ENCODE results near the gene DAZL.

DNA sequence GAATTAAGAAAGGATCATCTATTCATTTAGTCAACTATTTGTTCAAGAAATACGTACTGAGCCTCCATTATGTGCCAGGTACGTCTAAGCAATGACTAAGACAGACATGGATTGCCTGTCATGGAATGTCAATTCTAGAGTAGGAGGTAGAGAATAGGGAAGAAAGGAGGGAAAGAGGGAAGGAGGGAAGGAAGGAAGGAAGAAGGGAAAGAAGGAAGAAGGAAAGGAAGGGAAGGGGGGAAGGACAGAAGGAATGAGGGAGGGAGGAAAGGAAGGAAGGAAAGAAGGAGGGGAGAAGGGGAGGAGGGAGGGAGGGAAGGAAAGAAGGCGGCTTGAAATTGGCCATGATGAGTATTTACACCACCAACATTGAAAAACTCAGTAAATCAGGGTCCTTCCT lies 52.5 kb downstream of the DAZL start:
- TF ChIP-seq SNAI2 (CRISPR knock-in tag; IDR thresholded peaks at IDR 0.05) (no peak), ZFP3 (CRISPR knock-in tag; IDR thresholded peaks at IDR 0.05) (no peak), PATZ1 (CRISPR knock-in tag; IDR thresholded peaks at IDR 0.05; ENCODE audit: borderline replicate concordance) (no peak), RARB (CRISPR knock-in tag; IDR thresholded peaks at IDR 0.05) (no peak), ISL1 (CRISPR knock-in tag; IDR thresholded peaks at IDR 0.05) (no peak), POU6F1 (CRISPR knock-in tag; IDR thresholded peaks at IDR 0.05; ENCODE audit: borderline replicate concordance, low read depth) (no peak)
- TF ChIP-seq, protein P1, sequence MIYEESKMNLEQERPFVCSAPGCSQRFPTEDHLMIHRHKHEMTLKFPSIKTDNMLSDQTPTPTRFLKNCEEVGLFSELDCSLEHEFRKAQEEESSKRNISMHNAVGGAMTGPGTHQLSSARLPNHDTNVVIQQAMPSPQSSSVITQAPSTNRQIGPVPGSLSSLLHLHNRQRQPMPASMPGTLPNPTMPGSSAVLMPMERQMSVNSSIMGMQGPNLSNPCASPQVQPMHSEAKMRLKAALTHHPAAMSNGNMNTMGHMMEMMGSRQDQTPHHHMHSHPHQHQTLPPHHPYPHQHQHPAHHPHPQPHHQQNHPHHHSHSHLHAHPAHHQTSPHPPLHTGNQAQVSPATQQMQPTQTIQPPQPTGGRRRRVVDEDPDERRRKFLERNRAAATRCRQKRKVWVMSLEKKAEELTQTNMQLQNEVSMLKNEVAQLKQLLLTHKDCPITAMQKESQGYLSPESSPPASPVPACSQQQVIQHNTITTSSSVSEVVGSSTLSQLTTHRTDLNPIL (CRISPR knock-in tag; IDR thresholded peaks at IDR 0.05; ENCODE audit: low read depth) = no peak
